GM12878 (cell line): ENCODE measurements around the gene CACNA2D4. TPM values are rescaled to one million over a fixed set of nuclear protein-coding genes. Genes with fewer than 3 reads are reported as not detected.

Experiments used
- ASH2L ChIP-seq: fragments of 300-600, 200-600 bp; sonication (generic); IDR thresholded peaks from 2 replicates; pipeline ENCODE4 v1.6.1; 2017; ENCODE audit warnings: low read depth, mild to moderate bottlenecking, borderline replicate concordance
- GATAD2B ChIP-seq: fragments of 450-650 bp; conservative IDR thresholded peaks from 2 replicates; pipeline ENCODE4 v1.6.1; 2017; ENCODE audit warnings: low read depth, mild to moderate bottlenecking, moderate library complexity
- HCFC1 ChIP-seq: fragments of 150-350 bp; IDR thresholded peaks from 2 replicates; pipeline ENCODE4 v1.6.1; 2014; ENCODE audit warnings: low read length
- MEF2A ChIP-seq: IDR thresholded peaks from 2 replicates; pipeline ENCODE4 v1.6.1; 2011; ENCODE audit warnings: low read depth, mild to moderate bottlenecking, low read length, moderate library complexity; ENCODE audit not compliant: insufficient read depth
- PAX8 ChIP-seq: fragments of 450-650 bp; IDR thresholded peaks from 2 replicates; pipeline ENCODE4 v1.6.1; 2017; ENCODE audit warnings: mild to moderate bottlenecking, moderate library complexity
- PKNOX1 ChIP-seq: fragments of 450-650 bp; IDR thresholded peaks from 2 replicates; pipeline ENCODE4 v1.6.1; 2016; ENCODE audit warnings: mild to moderate bottlenecking
- RB1 ChIP-seq: fragments of 450-650 bp; formaldehyde crosslinking; IDR thresholded peaks from 2 replicates; pipeline ENCODE4 v1.6.1; 2017; ENCODE audit warnings: mild to moderate bottlenecking, borderline replicate concordance
- SMAD5 ChIP-seq: IDR thresholded peaks from 2 replicates; pipeline ENCODE4 v1.6.1; 2016; ENCODE audit warnings: antibody characterized with exemption, low read depth
- STAT1 ChIP-seq: fragments of 450-650 bp; conservative IDR thresholded peaks from 2 replicates; pipeline ENCODE4 v1.6.1; 2014; ENCODE audit warnings: antibody characterized with exemption, mild to moderate bottlenecking
- SUPT20H ChIP-seq: IDR thresholded peaks from 2 replicates; pipeline ENCODE4 v1.6.1; 2011; ENCODE audit warnings: low read depth, mild to moderate bottlenecking, low read length, moderate library complexity, borderline replicate concordance; ENCODE audit not compliant: control insufficient read depth
- TARDBP ChIP-seq: IDR thresholded peaks from 2 replicates; pipeline ENCODE4 v1.6.1; 2016; ENCODE audit warnings: borderline replicate concordance
- ZBTB40 ChIP-seq: fragments of 450-650 bp; IDR thresholded peaks from 2 replicates; pipeline ENCODE4 v1.6.1; 2016; ENCODE audit warnings: mild to moderate bottlenecking, moderate library complexity, borderline replicate concordance
- polyA plus RNA-seq, 11 experiments: library from polyadenylated mRNA; depleted of rRNA in 4 of 11; unstranded in 6 of 11; stranded (reverse) in 5 of 11; fragments of >200 nt; fragmentation: Nextera tagmentation in 4 of 11; fragmentation: Illumina TruSeq in 1 of 11; extraction: Ambion mirVana in 4 of 11; extraction: Trizol in 1 of 11; gene quantifications; 1 replicate in 1 of 11; 2 replicates in 10 of 11; pipeline versions ENCODE4 v1.2.1 to v1.2.3, GENCODE V29; 2011 to 2016; ENCODE audit warnings: inconsistent platforms in 2 of 11, missing spikeins in 2 of 11, low read depth in 1 of 11
- total RNA-seq, 4 experiments: library from RNA; depleted of rRNA in 3 of 4; stranded (reverse); fragments of >200 nt in 3 of 4; fragmentation: Illumina TruSeq in 1 of 4; extraction: Trizol in 1 of 4; gene quantifications; 2 replicates each; pipeline versions ENCODE4 v1.2.1 to v1.2.3, GENCODE V29; 2013 to 2021
- TF ChIP-seq, protein P1 (sequence below): fragments of 450-650 bp; formaldehyde crosslinking; IDR thresholded peaks from 2 replicates; pipeline ENCODE4 v1.5.0; 2022; ENCODE audit warnings: mild to moderate bottlenecking, missing genetic modification characterization
- TF ChIP-seq, protein P2 (sequence below): fragments of 450-650 bp; IDR thresholded peaks from 2 replicates; pipeline ENCODE4 v1.6.1; 2017; ENCODE audit warnings: mild to moderate bottlenecking, moderate library complexity
- TF ChIP-seq, protein P3 (sequence below): IDR thresholded peaks from 2 replicates; pipeline ENCODE4 v1.6.1; 2011; ENCODE audit warnings: borderline replicate concordance, low read depth, mild to moderate bottlenecking, moderate library complexity, mixed read lengths, low read length; ENCODE audit not compliant: insufficient read depth; ENCODE audit errors: extremely low read length

Gene CACNA2D4
- total and polyA plus RNA-seq, 10 of the 15 experiments (the other 5 are each of a cell fraction or from before 2014, with no cell fraction given) = 0.03 to 1.0 (median 0.65) TPM

- TF ChIP-seq ZBTB40 (no peak), STAT1 (no peak), MEF2A (0 out of 2 replicates have a peak, but pooled peaks have one; percentile 25), TARDBP (no peak), ASH2L (no peak), GATAD2B (peak; percentile 51; the same call in 1 of the 2 replicates), HCFC1 (no peak), PKNOX1 (peak; percentile 22; the same call in 1 of the 2 replicates), PAX8 (no peak), SMAD5 (no peak), RB1 (no peak), SUPT20H (no peak)
- TF ChIP-seq, protein P1, sequence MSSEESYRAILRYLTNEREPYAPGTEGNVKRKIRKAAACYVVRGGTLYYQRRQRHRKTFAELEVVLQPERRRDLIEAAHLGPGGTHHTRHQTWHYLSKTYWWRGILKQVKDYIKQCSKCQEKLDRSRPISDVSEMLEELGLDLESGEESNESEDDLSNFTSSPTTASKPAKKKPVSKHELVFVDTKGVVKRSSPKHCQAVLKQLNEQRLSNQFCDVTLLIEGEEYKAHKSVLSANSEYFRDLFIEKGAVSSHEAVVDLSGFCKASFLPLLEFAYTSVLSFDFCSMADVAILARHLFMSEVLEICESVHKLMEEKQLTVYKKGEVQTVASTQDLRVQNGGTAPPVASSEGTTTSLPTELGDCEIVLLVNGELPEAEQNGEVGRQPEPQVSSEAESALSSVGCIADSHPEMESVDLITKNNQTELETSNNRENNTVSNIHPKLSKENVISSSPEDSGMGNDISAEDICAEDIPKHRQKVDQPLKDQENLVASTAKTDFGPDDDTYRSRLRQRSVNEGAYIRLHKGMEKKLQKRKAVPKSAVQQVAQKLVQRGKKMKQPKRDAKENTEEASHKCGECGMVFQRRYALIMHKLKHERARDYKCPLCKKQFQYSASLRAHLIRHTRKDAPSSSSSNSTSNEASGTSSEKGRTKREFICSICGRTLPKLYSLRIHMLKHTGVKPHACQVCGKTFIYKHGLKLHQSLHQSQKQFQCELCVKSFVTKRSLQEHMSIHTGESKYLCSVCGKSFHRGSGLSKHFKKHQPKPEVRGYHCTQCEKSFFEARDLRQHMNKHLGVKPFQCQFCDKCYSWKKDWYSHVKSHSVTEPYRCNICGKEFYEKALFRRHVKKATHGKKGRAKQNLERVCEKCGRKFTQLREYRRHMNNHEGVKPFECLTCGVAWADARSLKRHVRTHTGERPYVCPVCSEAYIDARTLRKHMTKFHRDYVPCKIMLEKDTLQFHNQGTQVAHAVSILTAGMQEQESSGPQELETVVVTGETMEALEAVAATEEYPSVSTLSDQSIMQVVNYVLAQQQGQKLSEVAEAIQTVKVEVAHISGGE (CRISPR knock-in tag) = no peak
- TF ChIP-seq, protein P2, sequence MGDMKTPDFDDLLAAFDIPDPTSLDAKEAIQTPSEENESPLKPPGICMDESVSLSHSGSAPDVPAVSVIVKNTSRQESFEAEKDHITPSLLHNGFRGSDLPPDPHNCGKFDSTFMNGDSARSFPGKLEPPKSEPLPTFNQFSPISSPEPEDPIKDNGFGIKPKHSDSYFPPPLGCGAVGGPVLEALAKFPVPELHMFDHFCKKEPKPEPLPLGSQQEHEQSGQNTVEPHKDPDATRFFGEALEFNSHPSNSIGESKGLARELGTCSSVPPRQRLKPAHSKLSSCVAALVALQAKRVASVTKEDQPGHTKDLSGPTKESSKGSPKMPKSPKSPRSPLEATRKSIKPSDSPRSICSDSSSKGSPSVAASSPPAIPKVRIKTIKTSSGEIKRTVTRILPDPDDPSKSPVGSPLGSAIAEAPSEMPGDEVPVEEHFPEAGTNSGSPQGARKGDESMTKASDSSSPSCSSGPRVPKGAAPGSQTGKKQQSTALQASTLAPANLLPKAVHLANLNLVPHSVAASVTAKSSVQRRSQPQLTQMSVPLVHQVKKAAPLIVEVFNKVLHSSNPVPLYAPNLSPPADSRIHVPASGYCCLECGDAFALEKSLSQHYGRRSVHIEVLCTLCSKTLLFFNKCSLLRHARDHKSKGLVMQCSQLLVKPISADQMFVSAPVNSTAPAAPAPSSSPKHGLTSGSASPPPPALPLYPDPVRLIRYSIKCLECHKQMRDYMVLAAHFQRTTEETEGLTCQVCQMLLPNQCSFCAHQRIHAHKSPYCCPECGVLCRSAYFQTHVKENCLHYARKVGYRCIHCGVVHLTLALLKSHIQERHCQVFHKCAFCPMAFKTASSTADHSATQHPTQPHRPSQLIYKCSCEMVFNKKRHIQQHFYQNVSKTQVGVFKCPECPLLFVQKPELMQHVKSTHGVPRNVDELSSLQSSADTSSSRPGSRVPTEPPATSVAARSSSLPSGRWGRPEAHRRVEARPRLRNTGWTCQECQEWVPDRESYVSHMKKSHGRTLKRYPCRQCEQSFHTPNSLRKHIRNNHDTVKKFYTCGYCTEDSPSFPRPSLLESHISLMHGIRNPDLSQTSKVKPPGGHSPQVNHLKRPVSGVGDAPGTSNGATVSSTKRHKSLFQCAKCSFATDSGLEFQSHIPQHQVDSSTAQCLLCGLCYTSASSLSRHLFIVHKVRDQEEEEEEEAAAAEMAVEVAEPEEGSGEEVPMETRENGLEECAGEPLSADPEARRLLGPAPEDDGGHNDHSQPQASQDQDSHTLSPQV = no peak
- TF ChIP-seq, protein P3, sequence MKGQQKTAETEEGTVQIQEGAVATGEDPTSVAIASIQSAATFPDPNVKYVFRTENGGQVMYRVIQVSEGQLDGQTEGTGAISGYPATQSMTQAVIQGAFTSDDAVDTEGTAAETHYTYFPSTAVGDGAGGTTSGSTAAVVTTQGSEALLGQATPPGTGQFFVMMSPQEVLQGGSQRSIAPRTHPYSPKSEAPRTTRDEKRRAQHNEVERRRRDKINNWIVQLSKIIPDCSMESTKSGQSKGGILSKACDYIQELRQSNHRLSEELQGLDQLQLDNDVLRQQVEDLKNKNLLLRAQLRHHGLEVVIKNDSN = peak; percentile 40
These were observed 15.0 kb upstream of the CACNA2D4 start (continued) for GRCh38 chr12:1933342-1934051.
